ENCODE measurements around the gene CT47C1.

- TF ChIP-seq CTCF (conservative IDR thresholded peaks at IDR 0.05 in 1 of 2, IDR thresholded peaks at IDR 0.05 in 1 of 2; ENCODE audit: extremely low read depth in 1 of 2, insufficient read depth in 1 of 2, low read depth in 1 of 2, low read length in 2 of 2) = no peak
- TF ChIP-seq EZH2 (IDR thresholded peaks at IDR 0.05; ENCODE audit: borderline replicate concordance, low read length) = no peak
Observed at GRCh38 chrX:119107206-119107605, 34.4 kb downstream of the CT47C1 start.

Measured in mammary epithelial cell (primary cell).